ENCODE data around the gene SMIM35. TPM values are rescaled to one million over a fixed set of nuclear protein-coding genes. Genes with fewer than 3 reads are reported as not detected.

SMIM35 gene
- total and polyA plus RNA-seq, 2 donors (not counting 3 experiments of a cell fraction or from before 2014, with no cell fraction given), result not detected

- peaks cover 0 to 3% of the 10 kb centered on the region in 2 experiments for H3K27me3 ChIP-seq (ENCODE audit: control insufficient read depth in 2 of 2, insufficient read depth in 2 of 2, low read length in 2 of 2)
- ChIA-PET CTCF (interaction anchor here (0.8 to 8.0 kb wide), 46 partner anchors 7 to 814 kb away, joined by 3 to 213 read pairs (median 6); partner anchors contain the start of genes FXYD2 and SMIM35), POLR2A (no interaction called here)
- intact Hi-C loops (cut with micrococcal nuclease) (loop anchor here (1.0 kb wide), 5 partner anchors 102 to 245 kb away; no protein-coding TSS in a partner anchor), dilution Hi-C loops (cut with MboI; ENCODE audit: extremely low pct_ligation_motif_present, low sequenced_read_pairs) (no loop called here)
- H3K9me3 ChIP-seq (replicated peaks; ENCODE audit: control insufficient read depth, insufficient read depth, low read length), result no peaks in the 10 kb centered on the region
- H3K4me3 ChIP-seq (replicated peaks in 1 of 3; ENCODE audit: insufficient read depth in 1 of 3, low read depth in 1 of 3, low read length in 3 of 3), result no peak overlapping the region
- H2AFZ ChIP-seq (ENCODE audit: low read depth, low read length), result no peak overlapping the region
- no TSS peak for BruUV-seq (replicated peaks)
- H3K9me1 ChIP-seq (replicated peaks; ENCODE audit: control insufficient read depth, extremely low read depth, insufficient read depth, low read length), result no peaks in the 10 kb centered on the region
- no peaks in the 10 kb centered on the region for H4K20me1 ChIP-seq (replicated peaks; ENCODE audit: control insufficient read depth, extremely low read depth, insufficient read depth, low read length)
- H3K4me1 ChIP-seq (ENCODE audit: control insufficient read depth, extremely low read depth, insufficient read depth, low read length), result no peaks in the 10 kb centered on the region
- no peak overlapping the region for H3K27ac ChIP-seq (ENCODE audit: insufficient read depth, low read depth, low read length)
- H3K36me3 ChIP-seq (ENCODE audit: control insufficient read depth in 2 of 2, extremely low read depth in 1 of 2, insufficient read depth in 2 of 2, low read length in 2 of 2), result no peaks in the 10 kb centered on the region
- H3K4me2 ChIP-seq (ENCODE audit: insufficient read depth, low read length), result no peak overlapping the region
- DNase-seq (ENCODE audit: low read depth, low spot score) (no peak), FAIRE-seq (no peak)
- H3K9ac ChIP-seq (replicated peaks; ENCODE audit: extremely low read depth, insufficient read depth, low read length), result no peak overlapping the region
- no peaks in the 10 kb centered on the region for H3K79me2 ChIP-seq (ENCODE audit: control insufficient read depth, insufficient read depth, low read length)
- TF ChIP-seq MAX (IDR thresholded peaks at IDR 0.05; ENCODE audit: insufficient read depth, insufficient read length), result no peak
- TF ChIP-seq POLR2A (IDR thresholded peaks at IDR 0.05; ENCODE audit: low read depth, low read length), result no peak
- no peak for TF ChIP-seq MYC (IDR thresholded peaks at IDR 0.05; ENCODE audit: low read depth, low read length)
- TF ChIP-seq FOS (IDR thresholded peaks at IDR 0.05; ENCODE audit: borderline replicate concordance, insufficient read depth, low read length), result no peak
- TF ChIP-seq GATA2 (IDR thresholded peaks at IDR 0.05; ENCODE audit: insufficient read depth, insufficient read length, low read depth, low read length), result no peak
- no peak for TF ChIP-seq JUN (IDR thresholded peaks at IDR 0.05; ENCODE audit: borderline replicate concordance, insufficient read depth, insufficient read length, low read depth)
- no peak for TF ChIP-seq CTCF (IDR thresholded peaks at IDR 0.05; ENCODE audit: extremely low read depth in 1 of 2, insufficient read depth in 1 of 2, low read depth in 1 of 2, low read length in 2 of 2)
- TF ChIP-seq EZH2 (IDR thresholded peaks at IDR 0.05; ENCODE audit: borderline replicate concordance, low read depth, low read length, severe bottlenecking), result no peak
- TF ChIP-seq POLR2AphosphoS5 (IDR thresholded peaks at IDR 0.05; ENCODE audit: insufficient read depth, low read depth, low read length), result no peak
Observed at GRCh38 chr11:118052581-118053206, 34.1 kb downstream of the SMIM35 start.

All from endothelial cell of umbilical vein (primary cell).